Inflammatory macrophage treated with lipopolysaccharide for 4 hours (primary cell): ENCODE measurements around the gene DDX20.
"Not testable (repeated sequence)": the region's sequence is repeated elsewhere in the genome, so short reads cannot be mapped to it uniquely, and the experiment has no call there.

Source experiments
- DNase-seq: peaks from one replicate; pipeline ENCODE4 v3.0.0-alpha.2; 2020

The DDX20 gene

DNA sequence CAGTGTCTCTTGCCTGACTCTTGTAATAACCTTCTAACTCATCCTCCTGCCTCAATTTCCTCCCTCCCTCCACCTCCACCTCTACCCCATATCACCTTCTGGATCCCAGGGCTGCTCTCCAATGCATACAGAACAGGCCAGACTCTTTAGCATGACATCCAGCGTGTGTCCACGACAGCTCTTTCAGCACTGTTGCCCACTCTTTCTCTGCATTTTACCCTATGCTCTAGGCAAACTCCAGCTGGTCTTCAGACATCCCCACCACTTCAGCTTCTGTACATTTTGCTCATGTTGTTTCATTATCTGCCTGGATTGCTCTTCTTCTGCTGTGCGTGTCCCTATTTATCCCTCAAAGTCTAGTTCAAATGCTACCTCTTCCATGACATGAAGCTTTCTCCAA is 21.3 kb upstream of the DDX20 start:
- DNase-seq, result no peak

DNA sequence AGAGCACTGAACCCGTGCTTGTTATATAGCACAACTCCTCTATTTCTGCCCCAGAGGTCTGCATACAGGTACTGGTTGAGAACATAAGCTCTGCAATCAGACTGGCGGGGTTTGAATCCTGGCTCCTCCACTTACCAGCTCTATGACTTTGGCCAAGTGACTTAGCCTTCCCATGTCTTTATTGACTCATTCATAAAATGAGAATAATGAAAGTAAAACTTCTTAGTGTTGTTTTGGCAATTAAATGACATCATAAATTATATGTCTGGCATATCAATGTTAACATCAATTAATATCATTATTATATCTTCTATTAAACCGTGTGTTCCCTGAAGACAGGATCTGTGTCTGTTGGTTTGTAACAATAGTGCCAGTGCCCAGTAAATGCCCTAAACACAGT is 20.8 kb upstream of the DDX20 start:
- peak; percentile 70 for DNase-seq

DNA sequence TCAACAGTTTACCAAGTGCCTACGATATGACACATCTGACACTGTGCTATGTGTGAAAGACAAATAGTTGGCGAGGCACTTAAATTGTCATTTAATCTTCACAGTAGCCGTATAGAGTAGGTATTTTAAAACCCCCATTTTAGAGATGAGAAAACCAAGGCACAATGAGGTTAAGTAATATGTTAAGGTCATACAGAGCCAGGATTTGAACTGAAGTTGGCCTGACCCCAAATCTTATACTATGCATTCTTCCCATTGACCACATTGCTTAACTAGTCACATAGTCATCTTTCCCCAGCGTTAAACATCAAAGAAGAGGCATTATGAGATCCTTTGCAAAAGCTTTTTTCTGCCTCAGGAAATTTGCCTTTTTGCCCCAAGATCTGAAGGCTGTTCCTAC is 20.4 kb upstream of the DDX20 start:
- DNase-seq, result no peak

DNA sequence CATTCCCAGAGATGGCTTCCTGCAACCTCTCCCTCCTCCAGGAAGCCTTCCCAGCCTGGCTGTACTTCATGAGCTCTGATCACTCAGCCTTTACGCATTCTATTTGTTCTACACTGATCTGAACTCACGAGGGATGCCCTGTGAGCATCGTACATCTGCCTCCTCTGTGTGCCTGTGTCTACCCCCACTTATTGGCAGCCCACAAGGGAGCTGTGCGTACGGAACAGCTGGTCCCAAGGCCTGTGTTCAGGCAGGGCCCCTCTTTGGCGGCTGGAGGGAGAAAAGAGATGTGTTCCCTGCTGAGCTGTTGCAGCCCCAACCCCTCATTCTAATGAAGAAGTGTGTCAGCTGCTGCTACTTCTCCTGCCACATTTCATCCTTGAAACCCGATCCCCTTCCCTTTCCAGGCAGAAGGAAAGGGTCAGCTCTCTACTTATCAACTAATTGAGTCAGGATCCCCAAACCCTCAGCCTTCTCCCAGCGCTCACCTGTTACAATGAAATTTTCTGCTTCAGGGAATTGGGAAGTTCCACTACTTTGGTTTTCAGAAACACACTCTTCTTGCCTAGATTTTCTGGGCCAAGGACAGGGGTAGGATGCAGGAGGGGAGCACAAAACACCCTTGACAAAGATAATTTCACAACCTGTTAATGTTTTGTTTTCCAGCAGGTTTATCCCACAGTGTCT is 19.7 kb upstream of the DDX20 start:
- no peak for DNase-seq

DNA sequence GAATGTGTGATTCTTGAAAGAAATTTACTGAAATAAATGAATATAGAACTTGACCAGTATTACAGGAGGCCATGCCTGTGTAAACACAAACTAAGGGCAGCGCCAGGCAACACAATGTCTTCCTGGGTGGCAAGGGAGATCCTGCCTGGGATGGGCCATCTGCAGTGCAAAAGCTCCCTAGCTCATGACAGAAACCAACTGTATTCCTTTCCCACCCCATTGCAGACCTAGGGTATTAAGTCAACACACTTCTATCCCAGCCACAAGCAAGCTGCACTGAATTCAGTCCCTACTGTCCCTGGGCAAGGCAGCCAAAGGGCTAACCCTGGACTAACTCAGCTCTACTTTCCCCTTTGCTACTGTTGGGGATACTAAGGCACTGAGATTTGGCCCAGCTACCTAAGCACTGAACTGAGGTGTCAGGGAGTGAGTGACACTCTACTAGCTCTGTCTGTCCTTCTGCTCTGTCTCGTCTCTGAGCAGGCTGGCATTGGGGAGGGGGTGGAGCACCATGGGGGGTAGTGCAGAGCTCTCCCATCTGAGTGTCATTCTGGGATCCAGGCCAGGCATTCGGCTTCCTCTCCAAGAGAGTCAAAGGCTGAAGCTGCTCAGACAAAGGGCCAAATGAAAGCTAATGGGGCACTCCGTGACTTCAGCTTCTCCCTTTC is 19.0 kb upstream of the DDX20 start:
- no peak for DNase-seq

DNA sequence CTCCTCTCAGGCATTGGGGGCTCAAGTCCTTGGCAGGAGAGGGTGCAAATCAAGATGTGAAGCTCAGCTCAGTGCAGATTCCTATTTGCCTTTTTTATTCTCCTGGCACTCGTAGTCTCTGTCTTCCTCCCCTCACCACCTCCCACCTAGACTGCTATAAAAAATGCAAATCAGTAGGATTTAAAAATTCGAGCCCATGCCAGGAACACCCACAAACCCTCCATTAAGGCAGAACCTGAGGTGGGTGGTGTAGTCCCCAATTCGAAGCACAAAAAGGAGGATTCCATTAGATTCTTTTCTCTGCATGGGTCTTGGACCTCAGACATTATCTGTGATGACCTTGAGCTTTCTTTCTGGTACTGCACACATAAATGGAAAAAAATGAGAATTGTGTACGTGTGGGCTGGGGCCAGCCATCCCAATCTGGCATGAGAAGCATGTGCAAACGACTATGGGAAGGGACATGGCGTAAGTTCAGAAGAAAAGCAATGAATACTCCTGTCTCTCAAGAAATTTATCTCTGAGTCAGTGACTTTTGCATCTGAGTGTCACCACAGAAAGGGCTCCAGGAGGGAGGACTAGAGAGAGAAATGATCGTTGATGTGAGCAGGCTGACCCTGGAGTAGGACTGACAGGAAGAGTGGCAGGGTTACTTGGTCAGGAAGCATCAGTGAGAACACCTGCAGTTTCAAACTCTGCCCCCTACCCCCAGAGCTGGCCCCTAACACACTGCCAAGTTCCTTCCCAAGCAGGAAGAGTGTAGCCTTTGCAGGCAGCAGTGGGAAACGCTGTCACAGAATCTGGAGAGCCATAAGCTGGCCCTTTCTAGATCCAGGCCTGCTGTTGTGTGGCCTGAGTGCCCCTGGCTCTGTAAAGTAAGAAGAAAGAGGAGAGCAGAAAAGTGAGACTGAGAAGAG is 18.2 kb upstream of the DDX20 start:
- DNase-seq, result no peak

DNA sequence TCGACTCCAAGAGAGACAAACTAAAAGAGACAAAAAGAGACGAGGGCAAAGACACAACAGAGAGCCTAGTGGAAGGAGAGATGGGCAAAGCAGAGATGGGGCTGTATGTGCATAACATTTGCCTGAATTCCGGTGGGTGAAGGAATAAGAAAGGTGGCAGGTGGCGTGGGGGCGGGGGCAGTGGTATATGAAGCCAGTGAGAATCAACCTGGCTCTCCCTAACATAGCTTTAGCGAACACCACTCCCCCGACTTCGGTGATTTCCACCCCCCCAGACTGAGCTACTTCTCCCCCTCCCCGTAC is 17.6 kb upstream of the DDX20 start:
- no peak for DNase-seq

DNA sequence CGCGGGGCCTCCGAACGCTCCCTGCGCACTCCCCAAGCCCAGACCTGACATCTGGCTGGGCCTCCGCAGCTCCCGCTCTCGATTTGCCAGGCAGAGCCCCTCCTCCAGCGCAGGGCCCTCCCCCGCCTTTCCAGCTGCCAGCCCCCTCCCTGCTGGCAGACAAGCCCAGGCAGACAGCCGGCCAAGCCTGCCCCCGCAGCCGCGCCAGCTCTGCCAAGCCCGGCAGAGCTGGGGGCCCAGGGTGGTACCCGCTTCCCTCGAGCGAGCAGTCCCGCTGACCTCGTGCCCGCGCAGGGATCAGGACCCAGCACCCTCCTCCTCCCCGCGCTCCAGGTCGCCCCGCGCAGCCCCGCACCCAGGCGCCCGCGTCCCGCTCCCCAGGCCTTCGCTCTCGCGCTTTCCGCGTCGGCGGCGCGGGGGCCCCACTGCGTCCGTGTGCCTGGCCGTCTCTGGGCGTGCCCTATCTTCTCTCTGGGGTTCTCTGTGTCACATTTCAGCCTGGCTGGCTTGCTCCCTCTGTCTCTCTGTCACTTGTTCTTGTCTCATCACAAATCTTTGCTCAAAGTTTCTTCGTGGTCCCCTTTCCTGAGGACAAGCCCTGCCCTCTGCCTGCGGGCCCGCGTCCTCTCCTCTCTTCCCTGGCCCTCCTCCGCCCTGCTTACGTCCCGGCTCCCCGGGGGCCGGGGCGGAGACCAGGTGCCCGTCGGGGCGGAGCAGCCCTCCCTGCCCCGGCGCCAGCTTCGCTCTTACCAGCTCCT is 17.1 kb upstream of the DDX20 start:
- peak; percentile 41 for DNase-seq

DNA sequence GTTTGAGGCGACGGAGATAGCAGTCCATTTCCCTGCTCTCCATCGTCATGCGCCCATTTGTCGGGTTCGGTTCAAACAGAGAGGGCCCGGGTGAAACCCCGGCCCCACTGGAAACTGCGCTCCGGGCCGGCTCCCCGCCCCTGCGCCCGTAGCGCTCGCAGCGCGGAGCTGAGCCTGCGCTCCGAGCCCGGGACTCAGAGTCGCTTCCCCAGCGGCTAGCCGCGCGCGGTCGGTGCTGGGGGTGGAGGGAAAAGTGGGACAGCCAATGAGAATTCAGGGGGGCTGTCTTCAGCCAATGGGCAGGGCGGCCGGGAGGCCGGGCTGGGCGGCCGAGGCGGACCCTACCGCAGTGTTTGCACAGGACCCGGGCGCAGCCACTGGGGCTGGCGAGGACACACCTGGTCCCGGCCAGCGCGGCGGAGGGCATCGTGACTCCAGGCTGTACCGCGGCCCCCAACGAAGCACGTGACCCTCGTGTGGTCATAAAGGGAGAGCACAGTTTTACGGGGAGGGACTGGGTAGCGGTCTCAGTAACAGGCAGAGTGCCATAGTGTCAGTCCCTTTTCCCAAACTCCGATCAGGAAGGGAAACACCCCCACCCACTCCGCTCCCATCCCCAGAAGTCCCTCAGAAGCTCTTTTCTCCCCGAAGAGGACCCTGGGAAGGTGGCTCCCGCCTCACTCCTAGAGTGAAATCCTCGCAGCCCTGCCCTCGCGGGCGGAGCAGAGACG is 16.3 kb upstream of the DDX20 start, which contains the start of gene INKA2:
TSS of gene INKA2 (minus strand) at position 202 of the 731 bp plus-strand sequence. CDS start at position 49, 153 bp downstream.
- DNase-seq, result peak; percentile 87

DNA sequence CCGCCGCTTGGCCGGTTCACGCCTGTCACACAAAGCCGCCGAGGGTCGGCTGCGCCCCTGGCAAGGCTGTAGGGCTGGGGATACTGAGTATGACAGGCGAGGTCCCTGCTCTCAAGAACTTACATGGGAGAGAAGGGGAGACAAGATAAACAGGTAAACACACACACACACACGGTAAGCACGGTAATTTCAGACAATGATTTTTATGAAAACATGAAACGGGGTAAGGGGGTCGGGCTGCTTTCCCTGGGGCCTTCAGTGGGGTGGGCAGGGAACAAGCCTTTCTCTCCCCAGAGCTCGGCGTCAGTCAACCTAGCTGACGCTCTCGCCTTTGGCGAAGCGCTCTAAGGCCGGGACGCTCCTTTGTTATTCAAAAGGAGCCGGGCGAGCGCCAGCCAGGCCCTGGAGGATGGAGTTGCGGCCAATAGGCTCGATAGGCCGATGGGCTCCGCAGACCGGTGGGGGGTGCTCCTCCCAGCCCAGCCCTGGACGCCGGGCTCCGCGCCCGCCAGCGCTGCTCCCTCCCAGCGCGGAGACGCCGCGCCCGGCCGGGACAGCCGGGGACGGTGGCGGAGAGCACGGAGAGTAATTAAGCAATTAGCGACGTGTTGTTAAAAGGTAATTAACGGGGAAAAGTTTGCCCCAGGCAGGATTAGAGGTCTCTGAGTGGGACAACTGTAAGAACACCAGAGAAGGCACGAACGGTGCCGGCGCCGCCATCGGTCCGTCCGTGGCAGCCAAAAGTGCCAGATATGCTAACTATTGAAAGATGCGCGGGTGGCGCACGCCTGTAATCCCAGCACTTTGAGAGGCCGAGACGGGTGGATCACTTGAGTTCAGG is 15.6 kb upstream of the DDX20 start:
- DNase-seq, result no peak

DNA sequence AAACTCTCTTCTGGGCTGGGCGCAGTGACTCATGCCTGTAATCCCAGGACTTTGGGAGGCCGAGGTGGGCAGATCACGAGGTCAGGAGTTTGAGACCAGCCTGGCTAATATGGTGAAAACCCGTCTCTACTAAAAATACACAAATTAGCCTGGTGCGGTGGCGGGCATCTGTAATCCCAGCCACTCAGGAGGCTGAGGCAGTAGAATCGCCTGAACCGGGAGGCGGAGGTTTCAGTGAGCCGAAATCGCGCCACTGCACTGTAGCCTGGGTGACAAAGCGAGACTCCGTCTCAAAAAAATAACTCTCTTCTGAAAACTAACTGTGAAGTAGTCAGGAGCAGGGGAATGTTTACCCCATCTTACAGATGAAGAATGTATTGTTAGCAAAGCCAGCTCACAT is 13.4 kb upstream of the DDX20 start:
- not testable (repeated sequence) for DNase-seq

DNA sequence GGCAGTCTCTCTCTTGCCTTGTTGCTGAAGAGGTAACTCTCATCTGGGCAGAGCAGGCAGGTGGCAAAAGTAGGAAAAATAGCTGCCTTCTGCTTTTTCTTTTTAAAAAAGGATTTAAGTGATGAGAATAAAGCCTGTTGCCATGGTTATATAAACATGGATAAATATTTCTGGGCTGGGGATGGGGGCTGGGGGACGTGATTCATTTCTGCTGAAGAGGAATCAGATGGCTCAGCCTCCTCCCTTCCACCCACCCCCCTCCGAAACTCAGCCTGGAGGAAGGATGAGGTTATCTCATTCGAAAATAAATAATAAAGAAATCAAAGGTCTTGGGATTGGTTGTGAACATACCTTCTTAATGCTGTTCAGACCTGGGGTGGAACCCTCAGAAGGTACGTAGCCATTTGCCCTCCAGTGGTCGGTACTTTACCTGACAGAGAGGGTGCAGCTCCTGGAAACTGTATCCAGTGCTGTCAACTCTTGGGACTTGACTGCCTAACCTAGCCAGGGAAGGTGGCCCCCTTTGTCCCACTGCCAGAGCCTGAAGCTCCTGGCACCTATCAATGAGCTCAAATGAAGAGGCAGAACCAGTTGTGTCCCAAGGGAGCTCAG is 12.7 kb upstream of the DDX20 start:
- DNase-seq, result no peak

DNA sequence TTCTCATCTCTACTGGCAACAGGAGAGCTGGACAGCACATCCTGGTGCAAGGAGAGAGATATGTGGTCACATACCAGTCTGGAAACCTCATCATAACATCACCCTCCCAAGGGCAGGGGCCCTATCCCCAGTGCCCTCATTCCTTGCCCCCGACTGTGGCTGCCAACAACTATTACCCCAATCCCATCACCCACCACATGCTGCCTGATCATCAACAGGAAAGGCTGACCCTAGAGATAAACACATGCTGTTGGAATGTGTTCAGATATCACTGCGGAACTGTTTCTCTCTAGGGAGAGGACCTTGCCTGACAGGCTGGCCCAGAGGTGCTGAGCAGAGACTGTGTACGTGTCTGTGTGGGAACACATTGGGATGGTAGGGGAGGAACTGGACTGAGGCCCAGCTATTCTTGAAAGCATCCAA is 12.0 kb upstream of the DDX20 start:
- DNase-seq, result no peak

DNA sequence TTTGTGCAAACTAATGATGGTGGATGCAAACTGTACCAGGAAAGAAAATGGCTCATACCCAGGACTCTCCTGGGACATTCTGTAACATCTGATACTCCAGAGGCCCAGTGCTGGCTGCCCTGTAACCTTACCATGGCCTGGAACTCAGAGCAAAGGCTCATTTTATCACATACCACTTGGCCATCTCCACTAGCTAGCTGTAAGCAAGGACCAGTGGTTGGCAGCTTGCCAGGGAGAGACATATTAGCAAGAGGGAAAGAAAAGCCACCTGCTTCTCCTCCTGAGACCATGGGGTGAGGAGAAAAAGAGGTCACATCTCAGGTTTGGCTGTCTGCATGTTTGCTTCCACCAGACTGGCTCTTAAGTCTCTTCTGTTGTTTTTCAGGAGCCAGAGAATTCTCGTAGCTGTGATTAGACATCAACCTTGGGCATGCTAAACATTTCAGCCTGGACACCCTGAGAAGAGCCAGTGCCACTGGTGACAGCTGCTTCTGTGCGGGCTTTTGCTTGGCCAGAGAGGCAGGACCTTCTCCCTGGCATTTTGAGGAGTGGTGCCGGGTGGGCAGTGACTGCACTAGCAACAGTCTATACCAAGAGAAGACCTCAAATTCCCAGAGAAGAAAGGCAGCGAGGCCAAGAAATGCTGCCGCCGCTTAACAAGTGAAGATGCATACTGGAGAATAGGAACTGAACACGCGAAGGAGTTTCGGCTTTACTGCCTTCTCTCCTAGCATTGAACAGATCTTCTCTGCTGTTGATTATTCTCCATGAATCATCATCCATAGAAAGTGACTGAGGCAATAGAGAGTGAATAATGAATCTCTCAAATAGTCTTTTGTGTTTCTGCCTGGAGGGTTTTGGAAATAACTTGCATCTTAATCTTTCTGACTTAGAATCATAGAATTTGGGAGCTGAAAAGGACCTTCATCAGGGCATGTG is 9.8 kb upstream of the DDX20 start:
- DNase-seq, result no peak

DNA sequence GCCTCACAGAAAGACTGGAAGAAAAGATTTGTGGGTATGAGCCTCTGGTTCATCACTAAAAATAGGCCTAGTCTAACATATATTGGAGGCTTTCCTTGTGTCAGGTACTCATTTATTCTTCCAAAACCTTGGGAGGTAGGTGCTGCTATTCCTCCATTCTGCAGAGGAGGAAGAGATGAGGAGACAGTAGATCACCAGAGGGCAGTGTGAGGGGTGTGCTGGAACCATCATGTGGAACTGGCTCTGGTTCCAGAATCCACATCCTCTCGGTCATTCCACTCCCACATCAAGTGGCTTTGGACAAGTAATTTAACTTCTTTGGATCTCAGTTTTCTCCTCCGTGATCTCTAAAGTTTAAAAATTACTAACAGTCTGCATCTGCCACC is 9.1 kb upstream of the DDX20 start:
- no peak for DNase-seq

DNA sequence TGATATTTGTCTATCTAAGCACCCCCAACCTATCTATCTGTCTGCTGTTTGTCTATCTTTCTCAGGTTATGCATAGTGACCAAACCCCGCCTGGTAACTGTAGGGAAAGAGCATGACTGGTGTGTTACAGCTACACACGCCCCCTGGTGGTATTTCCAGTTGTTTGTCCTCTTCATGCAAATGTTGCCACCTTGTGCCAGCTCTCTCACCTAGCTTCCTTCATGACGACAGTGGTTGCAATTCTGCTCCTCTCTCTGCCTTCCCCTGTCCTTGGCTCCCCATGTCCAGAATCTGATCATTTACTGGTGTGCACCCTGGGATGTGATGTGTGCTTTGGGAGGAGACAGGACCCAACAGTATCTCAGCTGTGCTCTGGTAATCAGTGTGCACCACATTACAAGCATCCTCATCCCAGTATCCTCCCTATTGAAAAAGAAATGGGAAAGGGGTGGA is 8.4 kb upstream of the DDX20 start:
- peak; percentile 85 for DNase-seq

DNA sequence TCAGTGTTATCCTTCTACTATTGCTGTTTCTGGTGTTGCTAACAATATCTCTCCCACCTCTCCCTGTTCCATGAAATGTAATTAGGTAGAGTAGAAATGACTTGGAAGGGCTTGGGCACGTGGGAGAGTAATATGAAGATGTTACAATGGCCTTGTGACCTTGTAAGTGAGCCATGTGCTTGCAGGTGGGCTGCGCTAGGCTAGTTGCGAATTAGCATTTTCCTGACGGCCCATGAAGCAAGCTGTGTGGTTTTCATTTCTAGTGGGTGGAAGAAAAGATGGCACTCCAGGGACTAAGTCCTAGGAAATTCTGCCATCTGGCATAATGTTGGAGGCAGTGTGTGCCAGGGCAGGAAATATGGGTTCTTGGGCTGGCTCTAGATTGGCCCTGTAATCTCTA is 7.8 kb upstream of the DDX20 start:
- DNase-seq, result no peak

DNA sequence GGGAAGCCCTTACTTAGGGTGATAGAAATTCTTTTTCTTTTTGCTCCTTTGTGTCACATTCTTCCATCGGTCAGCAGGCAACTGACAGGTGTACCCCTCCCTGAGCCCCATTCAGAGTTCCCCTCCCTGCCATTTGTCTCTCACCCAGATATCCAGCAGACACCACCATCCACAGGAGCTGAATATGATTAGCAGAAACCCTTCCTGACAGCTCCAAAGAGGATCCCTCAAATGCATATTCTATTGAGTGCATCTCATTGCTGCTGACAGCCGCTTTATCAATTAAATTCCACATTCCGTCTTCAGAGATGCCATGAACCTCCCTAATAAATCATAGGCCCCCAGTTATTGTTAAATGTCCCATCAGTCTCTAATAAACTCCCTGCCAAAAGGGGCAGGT is 6.1 kb upstream of the DDX20 start:
- DNase-seq, result no peak

DNA sequence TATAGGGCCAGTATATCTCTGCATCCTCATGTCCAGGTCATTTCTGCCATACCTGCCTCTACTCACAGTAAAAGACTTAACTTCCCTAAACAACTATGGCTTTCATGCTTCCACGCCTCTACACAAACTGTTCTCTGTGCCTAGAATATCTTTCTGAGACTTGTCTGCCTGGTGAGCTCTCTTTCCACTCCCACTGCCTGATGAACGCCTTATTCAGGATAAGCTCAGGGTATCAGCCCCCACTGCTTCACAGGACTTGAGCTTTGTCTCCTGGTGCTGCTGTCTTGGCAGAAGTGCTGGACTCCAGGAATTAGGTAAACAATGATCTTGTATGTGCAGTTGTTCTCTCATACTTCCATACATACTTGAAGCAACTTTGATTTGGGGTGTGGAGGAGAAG is 4.8 kb upstream of the DDX20 start:
- DNase-seq, result no peak
